Hepatocyte (in vitro differentiated cells): ENCODE results near the gene HSPA5.

Experiments
- EZH2 ChIP-seq: fragments of 200-600 bp; sonication (generic); IDR thresholded peaks from 2 replicates; pipeline ENCODE4 v1.6.1; 2016; ENCODE audit warnings: antibody characterized with exemption, mild to moderate bottlenecking, borderline replicate concordance
- EZH2phosphoT487 ChIP-seq: fragments of 200-600 bp; sonication (generic); IDR thresholded peaks from one replicate; pipeline ENCODE4 v1.6.1; 2018; ENCODE audit warnings: antibody characterized with exemption, mild to moderate bottlenecking, low read depth, moderate library complexity; ENCODE audit not compliant: unreplicated experiment, severe bottlenecking
- TF ChIP-seq, protein P1 (sequence below): fragments of 200-600 bp; sonication (generic); IDR thresholded peaks from 2 replicates; pipeline ENCODE4 v1.5.1; 2016; ENCODE audit warnings: antibody characterized with exemption, mild to moderate bottlenecking; ENCODE audit not compliant: poor library complexity

GRCh38 chr9:125241863-125242739 is 958 bp upstream of the HSPA5 start:
- TF ChIP-seq, protein P1, sequence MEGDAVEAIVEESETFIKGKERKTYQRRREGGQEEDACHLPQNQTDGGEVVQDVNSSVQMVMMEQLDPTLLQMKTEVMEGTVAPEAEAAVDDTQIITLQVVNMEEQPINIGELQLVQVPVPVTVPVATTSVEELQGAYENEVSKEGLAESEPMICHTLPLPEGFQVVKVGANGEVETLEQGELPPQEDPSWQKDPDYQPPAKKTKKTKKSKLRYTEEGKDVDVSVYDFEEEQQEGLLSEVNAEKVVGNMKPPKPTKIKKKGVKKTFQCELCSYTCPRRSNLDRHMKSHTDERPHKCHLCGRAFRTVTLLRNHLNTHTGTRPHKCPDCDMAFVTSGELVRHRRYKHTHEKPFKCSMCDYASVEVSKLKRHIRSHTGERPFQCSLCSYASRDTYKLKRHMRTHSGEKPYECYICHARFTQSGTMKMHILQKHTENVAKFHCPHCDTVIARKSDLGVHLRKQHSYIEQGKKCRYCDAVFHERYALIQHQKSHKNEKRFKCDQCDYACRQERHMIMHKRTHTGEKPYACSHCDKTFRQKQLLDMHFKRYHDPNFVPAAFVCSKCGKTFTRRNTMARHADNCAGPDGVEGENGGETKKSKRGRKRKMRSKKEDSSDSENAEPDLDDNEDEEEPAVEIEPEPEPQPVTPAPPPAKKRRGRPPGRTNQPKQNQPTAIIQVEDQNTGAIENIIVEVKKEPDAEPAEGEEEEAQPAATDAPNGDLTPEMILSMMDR, result no peak
- TF ChIP-seq EZH2 (no peak), EZH2phosphoT487 (no peak)
